Astrocyte of the cerebellum (primary cell): ENCODE results near the gene DISC1.

ENCODE experiments used
- DNase-seq: peaks from one replicate; pipeline ENCODE4 v3.0.0-alpha.2; 2011; ENCODE audit warnings: low read depth
- H3K4me3 ChIP-seq: 2 replicates; pipeline ENCODE4 v1.5.1; 2011; ENCODE audit warnings: mild to moderate bottlenecking, low read depth, low read length, moderate library complexity
- CTCF ChIP-seq: IDR thresholded peaks from 2 replicates; pipeline ENCODE4 v1.5.1; 2012; ENCODE audit warnings: low read length, low read depth, moderate library complexity, mild to moderate bottlenecking; ENCODE audit errors: missing control alignments
- in situ Hi-C: cut with HindIII; loops from 2 replicates; pipeline ENCODE4 v1.10.0; 2017; ENCODE audit warnings: low sequenced_read_pairs

DISC1 gene

GRCh38 chr1:232014941-232015340, 388.4 kb downstream of the DISC1 start:
- in situ Hi-C loops, result no loop called here
- DNase-seq, result no peak
- H3K4me3 ChIP-seq, result no peak overlapping the region
- TF ChIP-seq CTCF, result no peak

- TF ChIP-seq CTCF, result no peak
- in situ Hi-C loops, result no loop called here
- no peak for DNase-seq
- H3K4me3 ChIP-seq, result no peak overlapping the region
Measured at GRCh38 chr1:232016616-232017015, 390.0 kb downstream of the DISC1 start.

GRCh38 chr1:232017057-232017456, 390.5 kb downstream of the DISC1 start:
- no peak for TF ChIP-seq CTCF
- in situ Hi-C loops, result no loop called here
- no peak for DNase-seq
- no peak overlapping the region for H3K4me3 ChIP-seq

- no peak for DNase-seq
- no peak overlapping the region for H3K4me3 ChIP-seq
- TF ChIP-seq CTCF, result no peak
- in situ Hi-C loops, result no loop called here
Measured at GRCh38 chr1:232017759-232018158, 391.2 kb downstream of the DISC1 start.

- no peak for DNase-seq
- TF ChIP-seq CTCF, result no peak
- H3K4me3 ChIP-seq, result no peak overlapping the region
- in situ Hi-C loops, result no loop called here
Measured at GRCh38 chr1:232018231-232019025, 391.8 kb downstream of the DISC1 start.

GRCh38 chr1:232019026-232019340, 392.4 kb downstream of the DISC1 start:
- in situ Hi-C loops, result no loop called here
- no peak for TF ChIP-seq CTCF

More at GRCh38 chr1:232019026-232019340, 392.4 kb downstream of the DISC1 start:
- H3K4me3 ChIP-seq, result no peak overlapping the region
- DNase-seq, result no peak
